ENCODE measurements around the gene FAM234A.
"Not testable (repeated sequence)": the region's sequence is repeated elsewhere in the genome, so short reads cannot be mapped to it uniquely, and the experiment has no call there.

FAM234A gene

GRCh38 chr16:266258-267164 lies 31.9 kb downstream of the FAM234A start:
- DNase-seq: no peak

GRCh38 chr16:267562-267961 lies 32.9 kb downstream of the FAM234A start:
- not testable (repeated sequence) for DNase-seq

GRCh38 chr16:268141-269053 lies 33.8 kb downstream of the FAM234A start:
- no peak for DNase-seq

GRCh38 chr16:269061-269796 lies 34.6 kb downstream of the FAM234A start:
- no peak for DNase-seq

DNA sequence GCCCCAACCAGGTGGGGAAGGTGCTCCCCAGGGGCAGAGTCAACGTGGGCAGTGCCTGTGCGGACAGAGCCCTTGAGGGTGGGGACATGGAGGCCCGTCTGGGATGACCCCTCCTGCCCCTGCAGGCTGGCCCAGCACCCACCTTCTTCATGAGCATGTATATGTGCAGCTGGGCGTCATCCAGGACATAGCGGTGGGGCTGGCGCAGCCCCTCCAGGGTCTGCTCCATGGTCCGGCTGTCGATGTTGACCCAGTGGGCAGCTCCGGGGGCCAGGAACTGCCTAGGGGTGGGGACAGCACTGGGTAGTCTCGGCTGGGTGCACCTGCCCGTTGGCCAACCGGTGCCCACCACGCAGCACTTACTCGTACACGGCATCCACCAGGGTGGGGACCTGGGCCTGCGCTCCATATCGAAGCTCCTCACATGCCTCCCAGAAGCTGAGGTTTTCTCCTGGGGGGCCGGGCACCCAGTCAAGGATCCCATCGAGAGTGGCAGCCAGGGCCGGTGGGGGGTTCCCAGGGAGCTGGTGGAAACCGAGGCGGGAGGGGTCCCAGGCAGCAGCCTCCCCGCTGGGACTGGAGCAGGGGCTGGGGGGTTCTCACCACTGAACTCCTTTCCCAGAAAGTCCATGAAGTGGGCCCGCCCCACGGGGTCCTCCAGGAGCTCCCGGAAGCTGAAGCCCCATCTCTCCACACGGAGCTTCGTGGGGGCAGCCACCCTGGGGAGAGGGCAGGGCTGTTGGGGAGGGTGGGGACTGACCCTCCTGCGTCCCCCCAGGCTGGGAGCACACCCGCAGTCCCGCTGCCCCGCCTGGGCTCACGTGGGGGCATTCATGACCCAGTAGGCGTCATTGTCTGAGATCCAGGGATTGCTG lies 36.0 kb downstream of the FAM234A start:
- DNase-seq: no peak

- DNase-seq: no peak
Measured at GRCh38 chr16:272633-273546, 38.3 kb downstream of the FAM234A start.

DNA sequence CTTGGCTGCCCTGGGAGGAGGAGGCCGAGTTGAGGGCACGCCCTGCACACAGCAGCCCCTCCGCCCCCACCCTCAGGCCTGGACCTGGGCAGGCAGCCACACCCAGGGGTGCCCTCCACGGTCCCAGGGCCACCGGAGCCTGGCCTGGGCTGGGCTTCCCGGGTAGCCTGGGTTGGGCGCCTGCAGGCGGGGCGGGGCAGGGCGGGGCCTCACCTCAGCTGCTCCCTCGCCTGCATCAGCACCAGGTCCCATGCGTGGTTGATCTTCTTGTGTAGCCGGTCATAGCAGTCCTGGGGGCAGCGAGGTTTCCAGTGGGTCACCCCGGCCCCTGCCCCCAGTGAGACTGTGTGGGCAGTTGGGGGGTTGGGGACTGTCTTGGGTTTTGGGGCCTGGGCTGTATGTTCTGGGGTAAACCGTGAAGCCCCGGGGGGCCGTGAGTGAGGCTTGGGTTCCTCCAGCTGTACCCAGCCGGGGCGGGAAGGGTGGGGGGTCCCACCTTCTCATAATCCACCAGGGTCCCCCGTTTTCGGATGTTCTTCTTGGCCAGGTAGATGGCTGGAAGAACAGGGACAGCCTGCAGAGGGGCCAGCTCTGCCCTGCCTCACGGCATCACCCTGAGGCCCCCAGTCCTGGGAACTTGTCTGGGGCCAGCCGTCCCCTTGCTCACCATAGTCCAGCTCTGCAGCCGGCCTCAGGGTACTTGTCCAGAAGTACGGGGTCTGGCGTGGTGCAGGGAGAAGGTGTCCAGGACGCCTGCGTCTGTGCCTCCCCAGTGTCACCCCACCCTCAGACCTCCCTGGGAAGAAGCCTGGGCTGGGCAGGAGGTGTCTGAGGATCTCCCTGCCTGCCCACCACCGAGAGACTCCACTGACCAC lies 39.2 kb downstream of the FAM234A start:
- no peak for DNase-seq

GRCh38 chr16:275041-275641 lies 40.5 kb downstream of the FAM234A start:
- no peak for DNase-seq

- no peak for DNase-seq
Measured at GRCh38 chr16:275786-276232, 41.2 kb downstream of the FAM234A start, which contains the start of gene RGS11. Gene RGS11, minus strand, starts transcription at chr16:275944. Its CDS starts 33 bp downstream, at chr16:275911.

- DNase-seq: no peak
Measured at GRCh38 chr16:276426-277077, 41.9 kb downstream of the FAM234A start.

DNA sequence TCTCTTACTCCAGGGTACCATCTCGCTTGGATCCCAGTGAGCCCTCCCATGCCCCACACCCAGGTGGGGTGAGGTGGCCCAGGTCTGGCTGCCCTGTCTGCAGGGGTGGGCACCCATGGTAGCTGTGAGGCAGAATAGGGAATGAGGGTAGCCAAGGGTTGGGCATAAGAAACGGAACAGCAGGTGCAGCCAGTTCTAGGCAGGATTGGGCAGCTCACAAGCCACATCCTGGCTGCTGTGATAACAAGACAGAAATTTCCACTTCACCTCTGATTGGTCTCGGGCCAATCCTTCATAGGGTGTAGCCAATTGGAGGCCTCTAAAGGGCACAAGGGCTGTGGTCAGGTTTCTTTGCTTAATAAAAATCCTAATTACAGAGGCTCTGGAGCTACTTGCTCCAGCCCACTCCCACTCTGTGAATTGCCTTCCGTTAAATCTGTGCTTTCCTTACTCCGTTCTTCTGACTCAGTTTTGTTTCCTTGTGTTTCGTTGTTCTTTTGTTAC lies 44.3 kb downstream of the FAM234A start:
- no peak for DNase-seq

- no peak for DNase-seq
Measured at GRCh38 chr16:279531-279930, 44.9 kb downstream of the FAM234A start.

DNA sequence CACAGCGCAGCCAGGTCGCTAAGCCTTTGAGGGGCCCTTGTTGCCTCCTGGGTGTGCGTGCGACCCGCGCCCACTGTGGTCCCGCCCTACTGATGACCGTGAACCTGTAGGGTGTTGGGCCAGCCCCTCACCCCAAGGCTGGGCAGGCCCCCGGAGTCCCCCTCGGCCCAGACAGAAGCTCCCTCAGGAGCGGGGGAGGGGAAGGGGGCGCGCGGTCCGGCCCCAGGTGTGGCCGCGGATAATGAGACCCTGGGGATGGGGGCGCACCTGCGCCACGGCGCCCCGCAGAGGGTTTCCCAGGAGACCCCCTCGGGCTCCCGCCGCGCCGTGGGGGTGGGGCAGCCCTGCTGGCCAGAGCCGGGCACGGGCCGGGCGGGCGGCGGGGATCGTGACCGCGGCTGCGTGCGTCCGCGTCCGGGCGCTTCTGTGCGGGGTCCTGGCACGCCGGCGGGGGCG lies 45.4 kb downstream of the FAM234A start:
- DNase-seq: no peak

DNA sequence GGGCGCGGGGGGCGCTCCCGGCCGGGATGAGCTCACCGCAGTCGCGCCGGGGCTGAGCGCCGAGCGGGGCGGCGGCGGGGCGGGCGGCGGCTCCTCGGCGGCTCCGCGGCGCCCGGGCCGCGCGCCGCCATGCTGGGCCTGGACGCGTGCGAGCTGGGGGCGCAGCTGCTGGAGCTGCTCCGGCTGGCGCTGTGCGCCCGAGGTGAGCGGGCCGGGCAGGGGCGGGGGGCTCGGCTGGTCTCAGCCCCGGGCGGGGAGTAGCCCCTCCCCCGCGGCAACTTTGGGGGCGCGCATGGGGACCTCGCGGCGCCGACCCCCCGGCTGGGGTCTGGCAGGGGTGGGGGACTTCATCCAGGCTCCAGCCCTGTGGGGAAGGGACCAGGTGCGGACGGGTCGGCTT lies 45.9 kb downstream of the FAM234A start, which contains the start of gene ARHGDIG:
Gene ARHGDIG, plus strand, starts transcription at position 40 of the 400 bp plus-strand sequence. Its CDS starts 90 bp downstream, at position 130.
- DNase-seq: no peak

- no peak for DNase-seq
Measured at GRCh38 chr16:280991-281659, 46.5 kb downstream of the FAM234A start.

DNA sequence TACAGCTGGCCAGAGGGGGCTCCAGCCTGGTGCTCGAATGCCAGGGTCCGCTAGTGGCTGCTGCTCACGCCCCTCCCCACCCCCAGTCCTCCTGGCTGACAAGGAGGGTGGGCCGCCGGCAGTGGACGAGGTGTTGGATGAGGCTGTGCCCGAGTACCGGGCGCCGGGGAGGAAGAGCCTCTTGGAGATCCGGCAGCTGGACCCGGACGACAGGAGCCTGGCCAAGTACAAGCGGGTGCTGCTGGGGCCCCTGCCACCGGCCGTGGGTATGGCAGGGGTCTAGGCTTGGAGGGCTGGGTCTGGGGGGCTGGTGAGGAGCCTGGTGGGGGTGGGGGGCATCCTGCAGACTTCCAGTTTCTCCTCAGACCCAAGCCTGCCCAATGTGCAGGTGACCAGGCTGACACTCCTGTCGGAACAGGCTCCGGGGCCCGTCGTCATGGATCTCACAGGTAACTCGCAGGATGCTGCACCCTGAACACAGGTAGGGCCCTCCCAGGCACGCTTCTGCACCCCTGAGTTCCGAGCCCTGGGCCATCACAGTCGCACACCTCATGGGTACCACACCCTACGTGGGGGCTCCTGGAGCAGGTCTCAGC lies 47.1 kb downstream of the FAM234A start:
- DNase-seq: no peak

DNA sequence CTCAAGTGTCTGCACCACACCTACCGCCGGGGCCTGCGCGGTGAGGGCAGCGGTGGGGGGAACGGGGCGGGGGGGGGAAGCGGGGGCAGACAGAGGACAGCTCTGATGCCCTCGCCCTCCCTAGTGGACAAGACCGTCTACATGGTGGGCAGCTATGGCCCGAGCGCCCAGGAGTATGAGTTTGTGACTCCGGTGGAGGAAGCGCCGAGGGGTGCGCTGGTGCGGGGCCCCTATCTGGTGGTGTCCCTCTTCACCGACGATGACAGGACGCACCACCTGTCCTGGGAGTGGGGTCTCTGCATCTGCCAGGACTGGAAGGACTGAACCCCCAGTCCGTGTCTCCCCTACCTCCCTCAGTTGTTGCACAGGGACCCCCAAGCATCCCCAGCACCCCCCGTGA lies 47.9 kb downstream of the FAM234A start:
- no peak for DNase-seq

Data from activated gamma-delta T cell (primary cell).